GM12873 (cell line): ENCODE results near the gene ZNF662.
A peak's percentile ranks its signal among the peaks of the same experiment; 100 is the strongest.

Experiments
- TF ChIP-seq, protein P1 (sequence below): IDR thresholded peaks from 2 replicates; pipeline ENCODE4 v1.5.1; 2012; ENCODE audit warnings: low read depth, mild to moderate bottlenecking, moderate library complexity, low read length, control low read depth; ENCODE audit not compliant: insufficient read depth; ENCODE audit errors: missing control alignments

Gene ZNF662

DNA sequence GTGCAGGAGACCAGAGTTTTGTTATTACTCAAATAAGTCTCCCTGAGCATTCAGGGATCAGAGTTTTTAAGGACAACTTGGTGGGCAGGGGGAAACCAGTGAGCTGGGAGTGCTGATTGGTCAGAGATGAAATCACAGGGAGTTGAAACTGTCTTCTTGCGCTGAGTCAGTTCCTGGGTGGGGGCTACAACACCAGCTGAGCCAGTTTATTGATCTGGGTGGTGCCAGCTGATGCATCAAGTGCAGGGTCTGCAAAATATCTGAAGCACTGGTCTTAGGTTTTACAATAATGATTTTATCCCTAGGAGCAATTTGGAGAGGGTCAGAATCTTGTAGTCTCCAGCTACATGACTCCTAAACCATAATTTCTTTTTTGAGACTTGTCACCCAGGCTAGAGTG is 13.8 kb upstream of the ZNF662 start:
- TF ChIP-seq, protein P1, sequence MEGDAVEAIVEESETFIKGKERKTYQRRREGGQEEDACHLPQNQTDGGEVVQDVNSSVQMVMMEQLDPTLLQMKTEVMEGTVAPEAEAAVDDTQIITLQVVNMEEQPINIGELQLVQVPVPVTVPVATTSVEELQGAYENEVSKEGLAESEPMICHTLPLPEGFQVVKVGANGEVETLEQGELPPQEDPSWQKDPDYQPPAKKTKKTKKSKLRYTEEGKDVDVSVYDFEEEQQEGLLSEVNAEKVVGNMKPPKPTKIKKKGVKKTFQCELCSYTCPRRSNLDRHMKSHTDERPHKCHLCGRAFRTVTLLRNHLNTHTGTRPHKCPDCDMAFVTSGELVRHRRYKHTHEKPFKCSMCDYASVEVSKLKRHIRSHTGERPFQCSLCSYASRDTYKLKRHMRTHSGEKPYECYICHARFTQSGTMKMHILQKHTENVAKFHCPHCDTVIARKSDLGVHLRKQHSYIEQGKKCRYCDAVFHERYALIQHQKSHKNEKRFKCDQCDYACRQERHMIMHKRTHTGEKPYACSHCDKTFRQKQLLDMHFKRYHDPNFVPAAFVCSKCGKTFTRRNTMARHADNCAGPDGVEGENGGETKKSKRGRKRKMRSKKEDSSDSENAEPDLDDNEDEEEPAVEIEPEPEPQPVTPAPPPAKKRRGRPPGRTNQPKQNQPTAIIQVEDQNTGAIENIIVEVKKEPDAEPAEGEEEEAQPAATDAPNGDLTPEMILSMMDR, result no peak

DNA sequence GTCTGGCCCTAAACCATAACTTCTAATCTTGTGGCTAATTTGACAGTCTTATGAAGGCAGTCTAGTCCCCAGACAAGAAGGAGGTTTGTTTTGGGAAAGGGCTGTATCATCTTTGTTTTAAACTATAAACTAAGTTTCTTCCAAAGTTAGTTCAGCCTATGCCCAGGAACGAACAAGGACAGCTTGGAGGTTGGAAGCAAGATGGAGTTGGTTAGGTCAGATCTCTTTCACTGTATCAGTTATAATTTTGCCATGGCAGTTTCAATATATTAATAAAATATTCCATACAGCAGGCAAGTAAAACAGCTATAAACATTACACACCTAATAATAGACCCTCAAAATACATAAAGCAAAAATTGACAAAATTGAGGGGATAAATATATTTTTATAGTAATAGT is 13.1 kb upstream of the ZNF662 start:
- TF ChIP-seq, protein P1, result no peak

DNA sequence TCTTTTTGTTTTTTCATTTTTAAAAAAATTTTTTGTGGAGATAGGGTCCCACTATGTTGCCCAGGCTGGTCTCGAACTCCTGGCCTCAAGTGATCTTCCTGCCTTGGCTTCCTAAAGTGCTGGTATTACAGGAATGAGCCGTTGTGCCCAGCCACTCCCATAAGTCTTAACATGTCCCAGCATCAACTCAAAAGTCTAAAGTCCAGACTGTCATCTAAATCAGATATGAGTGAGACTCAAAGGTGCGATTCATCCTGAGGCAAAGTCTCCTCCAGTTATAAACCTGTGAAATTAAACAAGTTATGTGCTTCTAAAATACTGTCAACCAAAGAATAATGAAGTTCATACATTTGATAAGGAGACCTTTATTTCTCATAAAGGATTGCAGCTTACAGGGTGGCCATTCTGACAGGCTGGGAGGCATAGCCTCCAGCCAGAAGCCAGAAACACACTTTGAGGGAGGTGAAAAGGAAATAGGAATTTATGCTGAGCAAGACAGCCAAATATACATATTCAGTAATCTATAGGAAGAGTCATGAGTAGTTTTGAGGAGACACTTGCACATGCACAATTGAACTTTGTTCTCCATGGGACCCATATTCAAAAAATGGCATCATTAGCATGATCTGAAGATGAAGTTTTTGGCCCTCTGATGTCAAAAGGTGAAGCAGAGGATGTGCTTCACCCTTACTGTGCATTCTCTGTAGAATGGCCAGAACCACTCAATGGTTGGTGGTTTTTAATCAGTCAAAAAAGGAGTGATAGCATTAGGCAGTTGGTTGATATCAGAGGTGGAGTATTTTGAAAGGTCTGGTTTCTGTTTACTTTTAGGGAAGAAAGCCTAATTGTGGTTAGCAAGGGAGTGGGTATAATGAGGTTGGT is 11.0 kb upstream of the ZNF662 start:
- TF ChIP-seq, protein P1, result no peak

DNA sequence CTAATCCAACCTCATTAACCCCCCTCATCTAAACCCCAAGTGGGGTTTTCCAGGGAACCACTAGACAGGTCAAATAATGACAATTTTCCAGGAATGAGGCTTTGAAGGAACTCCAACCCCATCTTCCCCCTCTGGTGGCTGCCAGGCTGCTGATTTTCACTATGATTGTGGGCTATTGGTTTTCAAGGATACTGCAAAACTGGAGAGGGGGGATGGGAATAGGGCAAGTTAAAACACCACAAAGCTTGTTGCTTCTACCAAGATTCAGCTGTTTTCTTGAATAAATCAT is 10.4 kb upstream of the ZNF662 start:
- TF ChIP-seq, protein P1, result no peak

DNA sequence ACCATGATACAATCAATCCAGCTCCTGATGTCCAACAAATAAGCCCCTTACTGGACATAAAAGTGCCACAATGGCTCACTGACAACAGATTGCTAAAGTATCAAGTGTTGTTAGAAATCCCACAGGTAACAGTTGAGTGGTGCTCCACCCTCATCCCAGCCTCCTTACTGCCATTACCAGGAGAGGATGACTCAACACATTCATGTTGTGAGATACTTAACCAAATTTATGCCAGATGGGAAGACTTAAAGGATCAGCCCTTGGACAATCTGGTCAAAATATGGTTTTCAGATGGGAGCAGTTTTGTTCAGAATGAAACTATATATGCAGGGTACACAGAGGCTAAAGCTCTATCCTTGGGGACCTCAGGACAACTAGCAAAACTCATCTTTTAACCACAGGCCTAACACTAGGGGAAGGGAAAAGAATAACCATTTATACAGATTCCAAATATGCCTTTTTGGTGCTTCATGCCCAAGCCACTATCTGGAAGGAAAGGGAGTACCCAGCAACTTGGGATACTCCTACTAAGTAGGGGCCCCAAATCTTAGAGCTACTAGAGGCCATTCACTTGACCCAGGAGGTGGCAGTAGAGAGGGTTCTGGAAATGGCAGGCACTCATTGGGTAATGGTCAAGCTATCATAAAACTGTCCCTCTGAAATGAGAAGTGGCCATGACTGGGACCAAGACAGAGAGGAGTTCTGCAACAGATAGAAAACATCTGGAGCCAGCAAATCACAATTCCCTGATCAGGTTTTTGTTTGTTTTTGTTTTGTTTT is 6.9 kb upstream of the ZNF662 start:
- TF ChIP-seq, protein P1, result peak; percentile 9

DNA sequence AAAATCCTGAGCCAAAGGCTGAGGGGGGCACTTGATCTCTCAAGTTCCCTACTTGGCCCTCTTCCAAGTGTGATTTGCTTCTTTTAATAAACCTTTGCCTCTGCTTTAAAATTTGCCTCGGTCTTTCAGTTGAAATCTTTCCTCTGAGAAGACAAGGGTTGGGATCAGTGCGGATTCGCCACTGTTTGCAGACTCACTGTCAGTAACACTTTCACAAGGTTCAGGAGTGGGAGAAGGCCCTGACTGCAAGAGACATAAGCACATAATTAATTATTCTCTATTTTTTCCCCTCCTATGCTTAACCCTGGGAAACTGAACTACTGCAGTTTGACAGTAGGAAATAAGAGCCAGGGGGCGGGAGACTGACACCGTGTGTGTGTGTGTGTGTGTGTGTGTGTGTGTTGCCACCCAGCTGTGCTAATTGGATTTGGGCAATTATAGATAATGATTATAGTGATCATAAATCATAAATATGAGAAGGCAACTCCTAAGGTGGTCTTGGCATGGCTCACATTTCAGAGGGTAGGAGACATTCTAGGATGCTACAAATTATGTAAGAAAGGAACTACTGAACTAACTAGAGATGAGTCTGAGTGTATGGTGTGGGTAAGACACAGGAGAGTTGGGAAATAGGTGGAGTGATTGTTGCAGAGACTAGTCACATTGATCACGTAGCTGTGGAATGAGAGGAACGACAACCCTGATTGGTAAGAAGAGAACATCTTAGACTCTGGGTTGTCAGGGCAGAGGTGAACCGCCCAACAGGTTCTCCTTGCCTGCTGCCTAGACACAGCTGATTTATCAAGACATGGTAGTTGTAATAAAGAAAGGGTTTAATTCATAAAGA is 5.5 kb upstream of the ZNF662 start:
- TF ChIP-seq, protein P1, result no peak

DNA sequence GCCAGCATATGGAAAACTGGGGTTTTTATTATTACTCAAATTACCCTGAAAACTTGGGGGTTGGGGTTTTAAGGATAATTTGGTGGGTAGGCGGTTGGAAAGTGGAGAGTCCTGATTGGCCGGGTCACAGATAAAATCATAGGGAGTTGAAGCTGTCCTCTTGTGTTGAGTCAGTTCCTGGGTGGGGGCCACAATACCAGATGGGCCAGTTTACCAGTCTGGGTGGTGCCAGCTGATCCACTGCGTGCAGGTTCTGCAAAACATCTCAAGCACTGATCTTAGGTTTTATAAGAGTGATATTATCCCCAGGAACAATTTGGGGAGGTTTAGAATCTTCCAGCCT is 4.9 kb upstream of the ZNF662 start:
- TF ChIP-seq, protein P1, result no peak
